H9 (cell line): ENCODE data around the gene NUP133. TPM values are rescaled to one million over a fixed set of nuclear protein-coding genes. Genes with fewer than 3 reads are reported as not detected.

Source experiments
- DNase-seq: peaks from one replicate; pipeline ENCODE4 v3.0.0-alpha.2; 2017
- H2AFZ ChIP-seq: one replicate; pipeline ENCODE4 v1.6.1; 2013; ENCODE audit warnings: mild to moderate bottlenecking, low read length, control low read depth, moderate library complexity
- H2AK5ac ChIP-seq: 2 replicates; pipeline ENCODE4 v1.6.1; 2013; ENCODE audit warnings: low read length, control low read depth, mixed read lengths; ENCODE audit not compliant: insufficient read length
- H2BK120ac ChIP-seq: one replicate; pipeline ENCODE4 v1.6.1; 2013; ENCODE audit warnings: low read depth, mild to moderate bottlenecking, low read length, control low read depth, inconsistent platforms; ENCODE audit not compliant: poor library complexity, severe bottlenecking
- H2BK12ac ChIP-seq: 2 replicates; pipeline ENCODE4 v1.6.1; 2013; ENCODE audit warnings: low read length, control low read depth, mixed read lengths, low read depth; ENCODE audit not compliant: insufficient read length
- H2BK15ac ChIP-seq: 2 replicates; pipeline ENCODE4 v1.6.1; 2013; ENCODE audit warnings: low read depth, low read length, control low read depth
- H2BK20ac ChIP-seq: one replicate; pipeline ENCODE4 v1.6.1; 2013; ENCODE audit warnings: low read depth, mild to moderate bottlenecking, low read length, control low read depth, inconsistent platforms; ENCODE audit not compliant: poor library complexity, severe bottlenecking
- H2BK5ac ChIP-seq: 2 replicates; pipeline ENCODE4 v1.6.1; 2013; ENCODE audit warnings: low read length, control low read depth, mixed read lengths; ENCODE audit not compliant: insufficient read length
- H3K14ac ChIP-seq: 2 replicates; pipeline ENCODE4 v1.6.1; 2013; ENCODE audit warnings: low read length, control low read depth; ENCODE audit not compliant: insufficient read depth
- H3K18ac ChIP-seq: 2 replicates; pipeline ENCODE4 v1.6.1; 2013; ENCODE audit warnings: low read depth, mild to moderate bottlenecking, mixed read lengths, low read length, control low read depth; ENCODE audit not compliant: insufficient read length
- H3K23ac ChIP-seq: 2 replicates; pipeline ENCODE4 v1.6.1; 2013; ENCODE audit warnings: low read length, control low read depth, mixed read lengths, low read depth; ENCODE audit not compliant: insufficient read length
- H3K23me2 ChIP-seq: 2 replicates; pipeline ENCODE4 v1.6.1; 2013; ENCODE audit warnings: low read depth, mild to moderate bottlenecking, mixed read lengths, low read length, control low read depth; ENCODE audit not compliant: insufficient read length, poor library complexity, severe bottlenecking
- H3K27ac ChIP-seq: 2 replicates; pipeline ENCODE4 v1.5.1; 2013; ENCODE audit warnings: low read length, control low read depth, mixed read lengths, low read depth; ENCODE audit not compliant: insufficient read length
- H3K27me3 ChIP-seq: 2 replicates; pipeline ENCODE4 v1.6.1; 2013; ENCODE audit warnings: low read length, control low read depth, inconsistent platforms; ENCODE audit not compliant: insufficient read depth
- H3K4ac ChIP-seq: 2 replicates; pipeline ENCODE4 v1.6.1; 2013; ENCODE audit warnings: low read depth, mild to moderate bottlenecking, control low read depth, inconsistent platforms, low read length, moderate library complexity
- H3K4me1 ChIP-seq: 2 replicates; pipeline ENCODE4 v1.6.1; 2013; ENCODE audit warnings: low read length, control low read depth, inconsistent platforms; ENCODE audit not compliant: insufficient read depth
- H3K4me2 ChIP-seq: 2 replicates; pipeline ENCODE4 v1.6.1; 2013; ENCODE audit warnings: low read length, control low read depth, mixed read lengths; ENCODE audit not compliant: insufficient read length, insufficient read depth
- H3K56ac ChIP-seq: 2 replicates; pipeline ENCODE4 v1.6.1; 2013; ENCODE audit warnings: low read depth, mild to moderate bottlenecking, mixed read lengths, low read length, control low read depth; ENCODE audit not compliant: insufficient read length
- H3K79me1 ChIP-seq: 2 replicates; pipeline ENCODE4 v1.6.1; 2013; ENCODE audit warnings: low read depth, mild to moderate bottlenecking, moderate library complexity, low read length, control low read depth, inconsistent platforms; ENCODE audit not compliant: insufficient read depth, poor library complexity, severe bottlenecking
- H3K79me2 ChIP-seq: 2 replicates; pipeline ENCODE4 v1.6.1; 2013; ENCODE audit warnings: low read length, control low read depth, inconsistent platforms; ENCODE audit not compliant: insufficient read depth
- H3K9ac ChIP-seq: 2 replicates; pipeline ENCODE4 v1.6.1; 2013; ENCODE audit warnings: low read length, control low read depth, mixed read lengths; ENCODE audit not compliant: insufficient read length; ENCODE audit errors: extremely low read depth
- H3K9me3 ChIP-seq: one replicate; pipeline ENCODE4 v1.6.1; 2013; ENCODE audit warnings: low read depth, low read length, inconsistent platforms; ENCODE audit not compliant: control insufficient read depth
- H3T11ph ChIP-seq: one replicate; pipeline ENCODE4 v1.6.1; 2013; ENCODE audit warnings: mild to moderate bottlenecking, low read length, control low read depth, inconsistent platforms
- H4K20me1 ChIP-seq: one replicate; pipeline ENCODE4 v1.6.1; 2013; ENCODE audit not compliant: control insufficient read depth, insufficient read length, insufficient read depth
- H4K5ac ChIP-seq: 2 replicates; pipeline ENCODE4 v1.6.1; 2013; ENCODE audit warnings: low read depth, mild to moderate bottlenecking, mixed read lengths, low read length, control low read depth; ENCODE audit not compliant: insufficient read length
- H4K8ac ChIP-seq: replicated peaks from 2 replicates; pipeline ENCODE4 v1.6.1; 2013; ENCODE audit warnings: low read length, control low read depth, mixed read lengths, low read depth; ENCODE audit not compliant: insufficient read length
- H4K91ac ChIP-seq: 2 replicates; pipeline ENCODE4 v1.6.1; 2013; ENCODE audit warnings: low read depth, mild to moderate bottlenecking, moderate library complexity, mixed read lengths, low read length, control low read depth; ENCODE audit not compliant: insufficient read length
- H3K27ac Mint-ChIP-seq, 3 experiments: 2 replicates in 2 of 3; 3 replicates in 1 of 3; pipeline ENCODE4 v1.8.0; 2020 to 2021; ENCODE audit warnings: mixed read lengths in 3 of 3, mild to moderate bottlenecking in 1 of 3, moderate library complexity in 1 of 3
- H3K27me3 Mint-ChIP-seq: 2 replicates; pipeline ENCODE4 v1.8.0; 2021; ENCODE audit warnings: low read depth, mild to moderate bottlenecking, moderate library complexity, mixed read lengths
- H3K36me3 Mint-ChIP-seq, 3 experiments: 2 replicates in 2 of 3; 3 replicates in 1 of 3; pipeline ENCODE4 v1.8.0; 2020 to 2021; ENCODE audit warnings: low read depth in 3 of 3, mixed read lengths in 3 of 3; ENCODE audit not compliant: insufficient read depth in 1 of 3
- H3K4me1 Mint-ChIP-seq, 2 experiments: 2 replicates each; pipeline ENCODE4 v1.8.0; 2020; ENCODE audit warnings: mixed read lengths in 2 of 2
- H3K4me3 Mint-ChIP-seq, 2 experiments: 2 replicates in 1 of 2; 3 replicates in 1 of 2; pipeline ENCODE4 v1.8.0; 2020 to 2021; ENCODE audit warnings: mild to moderate bottlenecking in 2 of 2, mixed read lengths in 2 of 2, moderate library complexity in 1 of 2
- H3K9me3 Mint-ChIP-seq, 2 experiments: 2 replicates in 1 of 2; 3 replicates in 1 of 2; pipeline ENCODE4 v1.8.0; 2020; ENCODE audit warnings: mild to moderate bottlenecking in 2 of 2, mixed read lengths in 2 of 2, moderate library complexity in 1 of 2
- WGBS: extraction: QIAGEN DNeasy Blood & Tissue Kit; methylation state at CpG from one replicate; pipeline ENCODE4 v1.1.7; 2013; ENCODE audit warnings: missing lambda C conversion rate, low lambda C conversion rate, mixed read lengths; ENCODE audit not compliant: insufficient read length; ENCODE audit errors: extremely low coverage; 5-methylcytosine and 5-hydroxymethylcytosine counted together
- total RNA-seq: library from RNA; stranded (reverse); gene quantifications from 2 replicates; pipeline ENCODE4 v1.2.1, GENCODE V29; 2021
- TF ChIP-seq, protein P1 (sequence below): fragments of 200-600 bp; sonication (generic); conservative IDR thresholded peaks from 3 replicates; pipeline ENCODE4 v1.8.0; 2021; ENCODE audit warnings: antibody characterized with exemption, mild to moderate bottlenecking

NUP133 gene
- total RNA-seq, 1 experiment from 2014 or later = 71.3 TPM

DNA sequence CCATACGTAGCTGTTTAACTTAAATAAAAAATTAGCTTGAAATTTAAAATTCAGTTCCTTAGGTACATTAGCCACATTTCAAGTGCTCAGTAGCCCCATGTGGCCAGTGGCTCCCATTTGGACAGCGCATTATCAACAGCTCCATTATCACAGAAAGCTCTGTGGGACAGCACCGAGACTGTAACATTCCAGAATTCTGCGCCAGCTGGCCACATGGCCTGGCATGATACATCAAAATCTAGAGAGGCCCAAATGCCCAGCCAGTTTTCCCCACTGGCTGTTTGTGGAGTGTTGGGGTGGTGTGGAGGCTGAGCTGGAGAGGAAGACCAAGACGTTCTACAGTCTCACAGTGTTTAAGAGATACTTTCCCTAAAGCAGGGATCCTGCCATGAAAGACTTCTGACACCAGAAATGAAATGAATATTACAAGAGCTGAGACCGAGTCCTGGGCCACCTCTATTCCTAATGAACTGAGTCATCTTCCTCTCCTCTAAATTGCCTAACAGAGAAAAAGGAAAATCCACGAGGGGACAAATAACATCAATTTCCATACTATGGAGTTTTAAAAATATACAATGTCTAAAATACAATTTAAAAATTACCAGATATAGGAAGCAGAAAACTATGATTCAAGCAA, 47.0 kb downstream of the NUP133 start:
- Histone ChIP-seq H2AK5ac (no peak overlapping the region), H3K79me1 (peaks cover 3% of the 10 kb centered on the region), H3K18ac (no peak overlapping the region), H4K20me1 (no peaks in the 10 kb centered on the region), H3K9ac (no peak overlapping the region), H3K27me3 (no peaks in the 10 kb centered on the region), H2BK120ac (no peak overlapping the region), H3K14ac (no peak overlapping the region), H3K23me2 (no peaks in the 10 kb centered on the region), H4K8ac (no peak overlapping the region), H3K9me3 (no peaks in the 10 kb centered on the region), H3K56ac (no peak overlapping the region), H3K4me1 (no peaks in the 10 kb centered on the region), H3K4me2 (no peak overlapping the region), H2BK20ac (no peak overlapping the region), H2AFZ (no peak overlapping the region), H3K23ac (no peak overlapping the region), H2BK5ac (no peak overlapping the region), H4K5ac (no peak overlapping the region), H3K4ac (no peak overlapping the region), H3K79me2 (no peaks in the 10 kb centered on the region), H3T11ph (no peak overlapping the region), H4K91ac (no peak overlapping the region), H2BK12ac (no peak overlapping the region), H2BK15ac (no peak overlapping the region), H3K27ac (no peak overlapping the region)
- DNase-seq = no peak
- Mint-ChIP-seq H3K36me3 (peaks cover 33 to 82% (median 75%) of the 10 kb centered on the region in 3 experiments; a peak in 6 of 7 replicates), H3K27me3 (no peaks in the 10 kb centered on the region), H3K4me1 (no peaks in the 10 kb centered on the region), H3K9me3 (no peaks in the 10 kb centered on the region), H3K27ac (no peak overlapping the region), H3K4me3 (no peak overlapping the region)
- no CpG with 5 or more reads among the region's 7 CpGs for WGBS
- TF ChIP-seq, protein P1, sequence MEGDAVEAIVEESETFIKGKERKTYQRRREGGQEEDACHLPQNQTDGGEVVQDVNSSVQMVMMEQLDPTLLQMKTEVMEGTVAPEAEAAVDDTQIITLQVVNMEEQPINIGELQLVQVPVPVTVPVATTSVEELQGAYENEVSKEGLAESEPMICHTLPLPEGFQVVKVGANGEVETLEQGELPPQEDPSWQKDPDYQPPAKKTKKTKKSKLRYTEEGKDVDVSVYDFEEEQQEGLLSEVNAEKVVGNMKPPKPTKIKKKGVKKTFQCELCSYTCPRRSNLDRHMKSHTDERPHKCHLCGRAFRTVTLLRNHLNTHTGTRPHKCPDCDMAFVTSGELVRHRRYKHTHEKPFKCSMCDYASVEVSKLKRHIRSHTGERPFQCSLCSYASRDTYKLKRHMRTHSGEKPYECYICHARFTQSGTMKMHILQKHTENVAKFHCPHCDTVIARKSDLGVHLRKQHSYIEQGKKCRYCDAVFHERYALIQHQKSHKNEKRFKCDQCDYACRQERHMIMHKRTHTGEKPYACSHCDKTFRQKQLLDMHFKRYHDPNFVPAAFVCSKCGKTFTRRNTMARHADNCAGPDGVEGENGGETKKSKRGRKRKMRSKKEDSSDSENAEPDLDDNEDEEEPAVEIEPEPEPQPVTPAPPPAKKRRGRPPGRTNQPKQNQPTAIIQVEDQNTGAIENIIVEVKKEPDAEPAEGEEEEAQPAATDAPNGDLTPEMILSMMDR = no peak
